Left lung (tissue), 10 donors: ENCODE data around the gene NTF3. TPM values are rescaled to one million over a fixed set of nuclear protein-coding genes. Genes with fewer than 3 reads are reported as not detected.

Source experiments
- ATAC-seq: fragments of 200-7000 bp; cut with Tn5 transposase; one replicate; pipeline ENCODE4 v1.9.1; 2020; ENCODE audit warnings: moderate library complexity
- DNase-seq, 4 donors: peaks; one replicate each; pipeline ENCODE4 v3.0.0-alpha.2; 2013 to 2020
- H3K27ac ChIP-seq, 2 donors: fragments of 200-600 bp; sonication (generic) in 1 of 2; one replicate each; pipeline versions ENCODE4 v1.5.0 to v1.8.0; 2020 to 2021
- H3K27me3 ChIP-seq, 2 donors: fragments of 200-600 bp; sonication (generic) in 1 of 2; one replicate each; pipeline versions ENCODE4 v1.5.0 to v1.8.0; 2020 to 2021
- H3K36me3 ChIP-seq, 2 donors: fragments of 200-600 bp; sonication (generic) in 1 of 2; one replicate each; pipeline versions ENCODE4 v1.5.0 to v1.8.0; 2020 to 2021
- H3K4me1 ChIP-seq, 2 donors: fragments of 200-600 bp; one replicate each; pipeline ENCODE4 v1.8.0; 2021
- H3K4me3 ChIP-seq, 2 donors: fragments of 200-600 bp; sonication (generic) in 1 of 2; one replicate each; pipeline versions ENCODE4 v1.5.0 to v1.8.0; 2020 to 2021; ENCODE audit warnings: mild to moderate bottlenecking in 1 of 2
- H3K9me3 ChIP-seq, 2 donors: fragments of 200-600 bp; sonication (generic) in 1 of 2; one replicate each; pipeline versions ENCODE4 v1.5.0 to v1.8.0; 2020 to 2021
- intact Hi-C, 2 donors: fragments of 100-400 bp; cut with DNase I; formaldehyde crosslinking; loops; one replicate each; pipeline versions ENCODE4 v1.11.2 to v1.14.2; 2022
- polyA plus RNA-seq, 6 donors: library from polyadenylated mRNA; unstranded; fragments of 120-200 nt; gene quantifications; one replicate each; pipeline ENCODE4 v1.2.1, GENCODE V29; 2013; ENCODE audit not compliant: insufficient read length in 6 of 6
- total RNA-seq, 2 donors: library from RNA; stranded (reverse); fragmentation: NEBNext Ultra II Directional; extraction: Animal tissue kit (Norgen Biotek cat#: 25700); gene quantifications; one replicate each; pipeline ENCODE4 v1.2.1, GENCODE V29; 2021
- TF ChIP-seq, protein P1 (sequence below), 2 donors: fragments of 200-600 bp; sonication (generic) in 1 of 2; IDR thresholded peaks; one replicate each; pipeline versions ENCODE4 v1.5.0 to v1.8.0; 2021; ENCODE audit warnings: antibody characterized with exemption in 2 of 2
- donor health status: DM: no; HTN: yes; CAD: no.
- donor health status: DM: no; HTN: no; CAD: no.

The NTF3 gene
- total and polyA plus RNA-seq, 8 donors: 0.35 to 5.1 (median 2.8) TPM

DNA sequence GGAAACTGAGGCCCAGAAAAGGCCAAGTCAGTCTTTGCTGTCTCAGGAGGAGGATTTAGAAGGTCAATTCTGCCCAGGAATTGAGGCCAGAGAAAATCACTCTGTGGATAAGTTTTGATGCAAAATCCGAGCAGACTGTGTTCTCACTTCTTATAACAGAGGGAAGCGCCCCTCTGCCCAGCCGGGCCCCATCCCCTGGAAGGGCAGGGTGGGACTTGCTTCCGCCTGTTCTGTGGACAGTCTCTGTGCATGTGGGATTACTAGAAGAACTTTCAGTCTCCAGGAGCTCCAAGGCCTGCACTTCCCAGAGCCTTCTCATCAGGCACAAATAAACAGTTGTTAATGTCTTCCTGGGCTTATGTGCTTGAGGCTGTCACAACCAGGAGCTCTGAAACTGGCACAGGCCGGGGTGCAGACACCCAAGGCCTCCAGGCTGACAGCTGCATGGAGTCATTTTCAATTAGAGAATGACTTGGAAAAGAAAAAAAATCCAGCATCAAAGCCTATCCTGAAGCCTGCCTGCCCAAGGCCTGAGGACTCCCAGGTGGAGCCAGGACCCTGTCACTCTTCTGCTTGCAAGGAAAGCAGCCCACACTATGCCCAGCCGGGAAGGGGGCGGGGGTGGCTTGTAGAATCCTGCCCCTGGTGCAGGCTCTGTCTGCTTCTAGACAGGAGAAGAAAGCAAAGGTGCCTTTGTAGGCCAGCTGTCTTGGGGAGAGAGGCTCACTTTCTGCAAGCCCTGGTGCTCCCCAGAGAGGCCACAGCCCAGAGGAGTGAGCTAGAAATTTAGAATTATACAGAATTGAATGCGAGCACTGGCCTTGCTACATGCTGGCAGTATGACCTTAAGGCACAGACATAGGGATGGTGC lies 84.7 kb downstream of the NTF3 start:
- Histone ChIP-seq H3K4me1 (peaks cover 2 to 3% of the 10 kb centered on the region in 2 donors), H3K4me3 (no peak overlapping the region), H3K27me3 (peaks cover 0 to 12% of the 10 kb centered on the region in 2 donors), H3K36me3 (no peaks in the 10 kb centered on the region), H3K9me3 (no peaks in the 10 kb centered on the region), H3K27ac (no peak overlapping the region)
- intact Hi-C loops: no loop called here
- DNase-seq (peak in 1 of 4 donors; percentile 68), ATAC-seq (no peak)
- TF ChIP-seq, protein P1, sequence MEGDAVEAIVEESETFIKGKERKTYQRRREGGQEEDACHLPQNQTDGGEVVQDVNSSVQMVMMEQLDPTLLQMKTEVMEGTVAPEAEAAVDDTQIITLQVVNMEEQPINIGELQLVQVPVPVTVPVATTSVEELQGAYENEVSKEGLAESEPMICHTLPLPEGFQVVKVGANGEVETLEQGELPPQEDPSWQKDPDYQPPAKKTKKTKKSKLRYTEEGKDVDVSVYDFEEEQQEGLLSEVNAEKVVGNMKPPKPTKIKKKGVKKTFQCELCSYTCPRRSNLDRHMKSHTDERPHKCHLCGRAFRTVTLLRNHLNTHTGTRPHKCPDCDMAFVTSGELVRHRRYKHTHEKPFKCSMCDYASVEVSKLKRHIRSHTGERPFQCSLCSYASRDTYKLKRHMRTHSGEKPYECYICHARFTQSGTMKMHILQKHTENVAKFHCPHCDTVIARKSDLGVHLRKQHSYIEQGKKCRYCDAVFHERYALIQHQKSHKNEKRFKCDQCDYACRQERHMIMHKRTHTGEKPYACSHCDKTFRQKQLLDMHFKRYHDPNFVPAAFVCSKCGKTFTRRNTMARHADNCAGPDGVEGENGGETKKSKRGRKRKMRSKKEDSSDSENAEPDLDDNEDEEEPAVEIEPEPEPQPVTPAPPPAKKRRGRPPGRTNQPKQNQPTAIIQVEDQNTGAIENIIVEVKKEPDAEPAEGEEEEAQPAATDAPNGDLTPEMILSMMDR (IDR thresholded peaks at IDR 0.05): no peak

DNA sequence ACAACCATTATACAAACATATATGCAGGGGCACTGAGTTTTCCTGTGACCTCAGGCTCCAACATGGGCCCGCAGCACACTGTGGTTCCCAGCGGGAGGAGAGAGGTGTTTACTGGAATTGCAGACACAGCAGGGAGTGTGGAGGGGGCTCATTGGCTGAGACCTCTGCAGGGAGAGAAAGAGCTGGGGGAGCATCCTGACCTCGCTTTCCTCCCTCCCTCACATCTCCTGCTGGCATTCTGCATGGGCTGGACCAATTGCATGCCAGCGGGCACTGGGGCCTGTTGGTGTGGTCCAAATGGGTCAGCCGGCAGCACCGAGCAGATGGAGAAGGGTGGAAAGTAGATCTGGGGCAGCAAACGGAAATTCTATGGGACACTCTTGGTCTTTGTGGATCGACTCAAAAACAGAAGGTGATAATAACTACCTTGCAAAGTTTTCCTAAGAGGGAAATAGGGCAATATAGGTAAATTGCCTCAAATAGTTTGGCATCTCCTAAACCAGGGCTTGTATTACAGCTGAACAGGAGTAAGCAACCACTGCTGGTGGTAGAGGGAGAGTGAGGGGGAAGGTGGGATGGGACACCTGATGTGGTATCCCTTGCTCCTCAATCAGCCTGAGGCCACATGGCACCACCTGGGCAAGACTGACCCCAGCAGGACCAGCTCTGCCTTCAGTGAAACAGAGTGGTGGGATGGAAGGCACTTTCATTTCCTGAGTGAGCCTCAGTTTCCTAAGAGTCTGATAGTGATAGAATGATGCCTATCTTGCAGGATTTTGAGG lies 86.9 kb downstream of the NTF3 start:
- H3K36me3 ChIP-seq: no peaks in the 10 kb centered on the region
- TF ChIP-seq, protein P1 (IDR thresholded peaks at IDR 0.05): no peak
- H3K4me3 ChIP-seq: no peak overlapping the region
- H3K4me1 ChIP-seq: no peaks in the 10 kb centered on the region
- intact Hi-C loops: no loop called here
- ATAC-seq (no peak), DNase-seq (peak in 1 of 4 donors; percentile 35)
- no peak overlapping the region for H3K27ac ChIP-seq
- H3K9me3 ChIP-seq: no peaks in the 10 kb centered on the region
- H3K27me3 ChIP-seq: no peaks in the 10 kb centered on the region

DNA sequence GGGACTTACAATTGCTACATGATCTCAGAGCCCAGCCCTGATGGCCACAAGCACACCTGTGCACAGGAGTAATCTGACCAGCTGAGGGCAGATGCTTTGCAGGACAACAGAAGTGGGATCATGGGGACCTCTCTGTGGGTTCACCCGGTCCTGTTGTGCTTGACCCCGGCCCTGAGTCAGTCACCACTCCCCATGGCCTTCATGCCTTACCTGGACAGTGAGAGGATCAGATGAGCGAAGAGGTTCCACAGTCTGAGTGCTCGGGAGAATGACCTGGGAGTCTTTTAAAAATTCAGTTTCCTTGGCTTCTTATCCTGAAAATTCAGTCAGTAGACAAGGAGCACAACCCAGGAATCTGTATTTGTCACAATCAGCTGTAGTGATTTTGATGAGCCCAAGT lies 88.1 kb downstream of the NTF3 start:
- intact Hi-C loops: no loop called here
- ATAC-seq (no peak), DNase-seq (peak in 1 of 4 donors; percentile 28)
- Histone ChIP-seq H3K4me3 (no peak overlapping the region), H3K9me3 (no peaks in the 10 kb centered on the region), H3K4me1 (no peaks in the 10 kb centered on the region), H3K27me3 (no peaks in the 10 kb centered on the region), H3K36me3 (no peaks in the 10 kb centered on the region), H3K27ac (no peak overlapping the region)
- TF ChIP-seq, protein P1 (IDR thresholded peaks at IDR 0.05): no peak

DNA sequence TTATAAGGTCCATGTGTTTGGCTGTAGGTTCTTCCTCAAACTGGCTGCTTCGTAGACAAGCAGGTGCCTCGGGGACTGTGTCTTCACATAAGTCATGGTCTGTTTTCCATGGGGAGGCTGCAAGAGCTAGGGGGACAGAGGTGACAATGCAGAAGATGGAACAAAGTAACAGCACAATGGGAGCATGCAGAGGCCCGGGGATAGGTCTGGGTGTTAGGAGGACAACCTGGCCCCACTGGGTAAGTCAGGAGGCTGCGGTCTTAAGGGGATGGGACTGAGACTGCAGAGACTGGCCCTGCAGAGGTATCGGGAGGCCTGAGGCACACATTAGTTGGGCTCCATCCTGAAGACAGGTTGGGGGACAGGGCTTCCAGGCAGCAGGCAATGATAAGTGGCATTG lies 88.9 kb downstream of the NTF3 start:
- Histone ChIP-seq H3K4me3 (no peak overlapping the region), H3K4me1 (no peaks in the 10 kb centered on the region), H3K27ac (no peak overlapping the region), H3K36me3 (no peaks in the 10 kb centered on the region), H3K27me3 (no peaks in the 10 kb centered on the region), H3K9me3 (no peaks in the 10 kb centered on the region)
- TF ChIP-seq, protein P1 (IDR thresholded peaks at IDR 0.05): no peak
- intact Hi-C loops: no loop called here
- no peak for DNase-seq
- no peak for ATAC-seq
